NT2/D1 (cell line): ENCODE measurements around the gene SLC6A17.

ENCODE experiments used
- SUZ12 ChIP-seq: IDR thresholded peaks from 2 replicates; pipeline ENCODE4 v1.6.1; 2011; ENCODE audit not compliant: insufficient read length, insufficient read depth; ENCODE audit errors: extremely low read depth
- YY1 ChIP-seq: IDR thresholded peaks from 2 replicates; pipeline ENCODE4 v1.6.1; 2011; ENCODE audit not compliant: insufficient read length, insufficient read depth
- ZNF274 ChIP-seq: IDR thresholded peaks from 2 replicates; pipeline ENCODE4 v1.6.1; 2011; ENCODE audit warnings: mild to moderate bottlenecking, low read depth, low read length

GRCh38 chr1:110135666-110136065 lies 14.6 kb upstream of the SLC6A17 start:
- TF ChIP-seq YY1 (no peak), ZNF274 (no peak), SUZ12 (no peak)
